SK-N-SH treated with all-trans-retinoic acid at 6 μM for 48 hours (cell line): ENCODE data around the gene FUZ.

Source experiments
- ATAC-seq: fragments of 200-7000 bp; cut with Tn5 transposase; 3 replicates; pipeline ENCODE4 v1.9.1; 2020; ENCODE audit warnings: mild to moderate bottlenecking, moderate library complexity
- ARNTL ChIP-seq: fragments of 450-650 bp; formaldehyde crosslinking; IDR thresholded peaks from 2 replicates; pipeline ENCODE4 v1.5.0; 2020; ENCODE audit warnings: low read depth, mild to moderate bottlenecking, moderate library complexity, borderline replicate concordance
- BACH2 ChIP-seq: fragments of 250-450 bp; sonication (Bioruptor Pico); IDR thresholded peaks from 2 replicates; pipeline ENCODE4 v1.9.0; 2021; ENCODE audit warnings: mild to moderate bottlenecking, borderline replicate concordance
- CSDC2 ChIP-seq: fragments of 250-450 bp; sonication (Bioruptor Pico); IDR thresholded peaks from 2 replicates; pipeline ENCODE4 v1.5.0; 2020; ENCODE audit warnings: mild to moderate bottlenecking, moderate library complexity
- CSRNP3 ChIP-seq: fragments of 250-450 bp; sonication (Bioruptor Pico); IDR thresholded peaks from 2 replicates; pipeline ENCODE4 v1.5.1; 2021; ENCODE audit warnings: mild to moderate bottlenecking, moderate library complexity
- ESRRG ChIP-seq: fragments of 250-450 bp; sonication (Bioruptor Pico); IDR thresholded peaks from 2 replicates; pipeline ENCODE4 v1.6.1; 2021; ENCODE audit warnings: mild to moderate bottlenecking
- GLIS3 ChIP-seq: fragments of 250-450 bp; sonication (Bioruptor Pico); IDR thresholded peaks from 2 replicates; pipeline ENCODE4 v1.5.0; 2020; ENCODE audit warnings: mild to moderate bottlenecking, moderate library complexity
- ISL1 ChIP-seq: fragments of 250-450 bp; sonication (Bioruptor Pico); IDR thresholded peaks from 2 replicates; pipeline ENCODE4 v2.1.2; 2022; ENCODE audit warnings: mild to moderate bottlenecking, moderate library complexity
- OSR1 ChIP-seq: fragments of 250-450 bp; sonication (Bioruptor Pico); IDR thresholded peaks from 2 replicates; pipeline ENCODE4 v1.8.0; 2022; ENCODE audit warnings: moderate library complexity, mild to moderate bottlenecking, inconsistent platforms
- PATZ1 ChIP-seq: fragments of 250-450 bp; sonication (Bioruptor Pico); IDR thresholded peaks from 2 replicates; pipeline ENCODE4 v1.8.0; 2020; ENCODE audit warnings: mild to moderate bottlenecking, moderate library complexity, borderline replicate concordance
- POU6F1 ChIP-seq: fragments of 250-450 bp; sonication (Bioruptor Pico); IDR thresholded peaks from 2 replicates; pipeline ENCODE4 v1.8.0; 2021; ENCODE audit warnings: low read depth, mild to moderate bottlenecking, moderate library complexity, borderline replicate concordance
- PPARA ChIP-seq: fragments of 250-450 bp; sonication (Bioruptor Pico); IDR thresholded peaks from 2 replicates; pipeline ENCODE4 v1.5.0; 2020; ENCODE audit warnings: mild to moderate bottlenecking, borderline replicate concordance
- SNAI2 ChIP-seq: fragments of 250-450 bp; sonication (Bioruptor Pico); IDR thresholded peaks from 2 replicates; pipeline ENCODE4 v1.5.0; 2020; ENCODE audit warnings: mild to moderate bottlenecking, moderate library complexity
- TCF4 ChIP-seq: fragments of 250-450 bp; sonication (Bioruptor Pico); IDR thresholded peaks from 2 replicates; pipeline ENCODE4 v1.8.0; 2021; ENCODE audit warnings: mild to moderate bottlenecking, moderate library complexity, borderline replicate concordance
- TOX ChIP-seq: fragments of 250-450 bp; sonication (Bioruptor Pico); IDR thresholded peaks from 2 replicates; pipeline ENCODE4 v1.8.0; 2021; ENCODE audit warnings: mild to moderate bottlenecking, moderate library complexity, borderline replicate concordance
- ZC3H10 ChIP-seq: fragments of 250-450 bp; sonication (Bioruptor Pico); IDR thresholded peaks from 2 replicates; pipeline ENCODE4 v1.5.1; 2021; ENCODE audit warnings: mild to moderate bottlenecking, moderate library complexity
- ZFP3 ChIP-seq: fragments of 250-450 bp; sonication (Bioruptor Pico); IDR thresholded peaks from 2 replicates; pipeline ENCODE4 v1.5.0; 2020; ENCODE audit warnings: mild to moderate bottlenecking, moderate library complexity
- ZFP30 ChIP-seq: fragments of 450-650 bp; formaldehyde crosslinking; IDR thresholded peaks from 2 replicates; pipeline ENCODE4 v1.5.0; 2022; ENCODE audit warnings: mild to moderate bottlenecking, moderate library complexity
- ZNF565 ChIP-seq: fragments of 450-650 bp; formaldehyde crosslinking; conservative IDR thresholded peaks from 2 replicates; pipeline ENCODE4 v1.5.0; 2020; ENCODE audit warnings: low read depth, mild to moderate bottlenecking, moderate library complexity
- ZNF70 ChIP-seq: fragments of 450-650 bp; formaldehyde crosslinking; IDR thresholded peaks from 2 replicates; pipeline ENCODE4 v1.5.0; 2020; ENCODE audit warnings: mild to moderate bottlenecking, moderate library complexity
- ZNF8 ChIP-seq: fragments of 450-650 bp; formaldehyde crosslinking; IDR thresholded peaks from 2 replicates; pipeline ENCODE4 v1.5.0; 2020; ENCODE audit warnings: mild to moderate bottlenecking, moderate library complexity
- TF ChIP-seq, protein P1 (sequence below): fragments of 250-450 bp; sonication (Bioruptor Pico); IDR thresholded peaks from 2 replicates; pipeline ENCODE4 v1.5.1; 2020; ENCODE audit warnings: low read depth, mild to moderate bottlenecking, moderate library complexity
- TF ChIP-seq, protein P2 (sequence below): fragments of 250-450 bp; sonication (Bioruptor Pico); IDR thresholded peaks from 2 replicates; pipeline ENCODE4 v1.5.0; 2020; ENCODE audit warnings: mild to moderate bottlenecking, moderate library complexity

FUZ gene

DNA sequence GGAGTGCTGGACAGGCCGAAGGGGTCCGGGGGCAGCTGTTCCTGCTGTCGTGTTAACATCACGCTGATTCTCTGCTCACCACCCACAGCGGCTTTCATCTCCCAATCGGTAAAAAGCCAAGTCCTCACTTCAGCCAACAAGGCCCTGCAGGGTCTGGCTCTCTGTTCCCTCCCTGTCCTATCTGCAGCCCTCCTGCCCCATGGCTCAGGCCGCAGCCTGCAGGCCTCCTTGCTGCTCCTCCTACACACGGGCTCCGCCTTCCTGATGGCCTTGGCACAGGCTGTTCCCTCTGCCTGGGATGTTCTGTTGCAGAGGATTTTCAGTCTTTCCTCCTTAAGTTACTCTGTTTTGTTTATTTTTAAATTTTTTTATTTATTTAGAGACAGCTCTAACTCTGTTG lies 22.2 kb downstream of the FUZ start:
- TF ChIP-seq ZNF70 (CRISPR knock-in tag) (no peak), ZFP30 (CRISPR knock-in tag) (no peak), GLIS3 (CRISPR knock-in tag) (no peak), CSRNP3 (no peak), BACH2 (CRISPR knock-in tag) (no peak), ZFP3 (CRISPR knock-in tag) (no peak), ZC3H10 (CRISPR knock-in tag) (no peak), OSR1 (CRISPR knock-in tag) (no peak), SNAI2 (CRISPR knock-in tag) (no peak), TOX (no peak), ESRRG (CRISPR knock-in tag) (no peak), POU6F1 (CRISPR knock-in tag) (no peak), ZNF8 (CRISPR knock-in tag) (no peak), PPARA (CRISPR knock-in tag) (no peak), ARNTL (CRISPR knock-in tag) (no peak)
- TF ChIP-seq, protein P1, sequence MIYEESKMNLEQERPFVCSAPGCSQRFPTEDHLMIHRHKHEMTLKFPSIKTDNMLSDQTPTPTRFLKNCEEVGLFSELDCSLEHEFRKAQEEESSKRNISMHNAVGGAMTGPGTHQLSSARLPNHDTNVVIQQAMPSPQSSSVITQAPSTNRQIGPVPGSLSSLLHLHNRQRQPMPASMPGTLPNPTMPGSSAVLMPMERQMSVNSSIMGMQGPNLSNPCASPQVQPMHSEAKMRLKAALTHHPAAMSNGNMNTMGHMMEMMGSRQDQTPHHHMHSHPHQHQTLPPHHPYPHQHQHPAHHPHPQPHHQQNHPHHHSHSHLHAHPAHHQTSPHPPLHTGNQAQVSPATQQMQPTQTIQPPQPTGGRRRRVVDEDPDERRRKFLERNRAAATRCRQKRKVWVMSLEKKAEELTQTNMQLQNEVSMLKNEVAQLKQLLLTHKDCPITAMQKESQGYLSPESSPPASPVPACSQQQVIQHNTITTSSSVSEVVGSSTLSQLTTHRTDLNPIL (CRISPR knock-in tag) = no peak
- ATAC-seq = no peak

GRCh38 chr19:49788857-49789256 lies 24.2 kb downstream of the FUZ start:
- ATAC-seq = no peak
- no peak for TF ChIP-seq CSDC2 (CRISPR knock-in tag)
- no peak for TF ChIP-seq TOX
- TF ChIP-seq ZNF8 (CRISPR knock-in tag) = no peak
- TF ChIP-seq, protein P1 (CRISPR knock-in tag) = no peak
- no peak for TF ChIP-seq ZNF565 (CRISPR knock-in tag)
- TF ChIP-seq ZC3H10 (CRISPR knock-in tag) = no peak
- TF ChIP-seq ISL1 (CRISPR knock-in tag) = no peak
- TF ChIP-seq PPARA (CRISPR knock-in tag) = no peak
- TF ChIP-seq ESRRG (CRISPR knock-in tag) = no peak

GRCh38 chr19:49787746-49788145 lies 25.3 kb downstream of the FUZ start:
- TF ChIP-seq CSDC2 (CRISPR knock-in tag) = no peak
- TF ChIP-seq TOX = no peak
- no peak for TF ChIP-seq OSR1 (CRISPR knock-in tag)
- no peak for TF ChIP-seq GLIS3 (CRISPR knock-in tag)
- no peak for TF ChIP-seq TCF4 (CRISPR knock-in tag)
- no peak for TF ChIP-seq CSRNP3
- no peak for TF ChIP-seq ZNF70 (CRISPR knock-in tag)
- no peak for TF ChIP-seq ESRRG (CRISPR knock-in tag)
- no peak for TF ChIP-seq ZFP3 (CRISPR knock-in tag)
- no peak for TF ChIP-seq ZNF8 (CRISPR knock-in tag)
- TF ChIP-seq ZFP30 (CRISPR knock-in tag) = no peak
- TF ChIP-seq ZC3H10 (CRISPR knock-in tag) = no peak
- TF ChIP-seq POU6F1 (CRISPR knock-in tag) = no peak
- no peak for TF ChIP-seq PATZ1 (CRISPR knock-in tag)
- TF ChIP-seq, protein P2, sequence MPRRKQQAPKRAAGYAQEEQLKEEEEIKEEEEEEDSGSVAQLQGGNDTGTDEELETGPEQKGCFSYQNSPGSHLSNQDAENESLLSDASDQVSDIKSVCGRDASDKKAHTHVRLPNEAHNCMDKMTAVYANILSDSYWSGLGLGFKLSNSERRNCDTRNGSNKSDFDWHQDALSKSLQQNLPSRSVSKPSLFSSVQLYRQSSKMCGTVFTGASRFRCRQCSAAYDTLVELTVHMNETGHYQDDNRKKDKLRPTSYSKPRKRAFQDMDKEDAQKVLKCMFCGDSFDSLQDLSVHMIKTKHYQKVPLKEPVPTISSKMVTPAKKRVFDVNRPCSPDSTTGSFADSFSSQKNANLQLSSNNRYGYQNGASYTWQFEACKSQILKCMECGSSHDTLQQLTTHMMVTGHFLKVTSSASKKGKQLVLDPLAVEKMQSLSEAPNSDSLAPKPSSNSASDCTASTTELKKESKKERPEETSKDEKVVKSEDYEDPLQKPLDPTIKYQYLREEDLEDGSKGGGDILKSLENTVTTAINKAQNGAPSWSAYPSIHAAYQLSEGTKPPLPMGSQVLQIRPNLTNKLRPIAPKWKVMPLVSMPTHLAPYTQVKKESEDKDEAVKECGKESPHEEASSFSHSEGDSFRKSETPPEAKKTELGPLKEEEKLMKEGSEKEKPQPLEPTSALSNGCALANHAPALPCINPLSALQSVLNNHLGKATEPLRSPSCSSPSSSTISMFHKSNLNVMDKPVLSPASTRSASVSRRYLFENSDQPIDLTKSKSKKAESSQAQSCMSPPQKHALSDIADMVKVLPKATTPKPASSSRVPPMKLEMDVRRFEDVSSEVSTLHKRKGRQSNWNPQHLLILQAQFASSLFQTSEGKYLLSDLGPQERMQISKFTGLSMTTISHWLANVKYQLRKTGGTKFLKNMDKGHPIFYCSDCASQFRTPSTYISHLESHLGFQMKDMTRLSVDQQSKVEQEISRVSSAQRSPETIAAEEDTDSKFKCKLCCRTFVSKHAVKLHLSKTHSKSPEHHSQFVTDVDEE (CRISPR knock-in tag) = no peak
- no peak for TF ChIP-seq ISL1 (CRISPR knock-in tag)
- TF ChIP-seq SNAI2 (CRISPR knock-in tag) = no peak
- TF ChIP-seq BACH2 (CRISPR knock-in tag) = no peak
- TF ChIP-seq ZNF565 (CRISPR knock-in tag) = no peak
- no peak for TF ChIP-seq PPARA (CRISPR knock-in tag)
- no peak for ATAC-seq
